Glutamatergic neuron (in vitro differentiated cells): Measurements from ENCODE around the gene PDZD4. TPM values are rescaled to one million over a fixed set of nuclear protein-coding genes. Genes with fewer than 3 reads are reported as not detected.

Experiments used
- DNase-seq: peaks from one replicate; pipeline ENCODE4 v3.0.0; 2022
- H3K27ac Mint-ChIP-seq: one replicate; pipeline ENCODE4 v1.8.0; 2020; ENCODE audit warnings: mild to moderate bottlenecking, mixed read lengths, inconsistent platforms; ENCODE audit not compliant: unreplicated experiment
- H3K27me3 Mint-ChIP-seq: one replicate; pipeline ENCODE4 v1.8.0; 2020; ENCODE audit warnings: mild to moderate bottlenecking, moderate library complexity, mixed read lengths, inconsistent platforms; ENCODE audit not compliant: unreplicated experiment
- H3K36me3 Mint-ChIP-seq: one replicate; pipeline ENCODE4 v1.8.0; 2020; ENCODE audit warnings: mild to moderate bottlenecking, mixed read lengths, inconsistent platforms; ENCODE audit not compliant: unreplicated experiment
- H3K4me1 Mint-ChIP-seq: one replicate; pipeline ENCODE4 v1.8.0; 2020; ENCODE audit warnings: mild to moderate bottlenecking, low read depth, mixed read lengths, inconsistent platforms; ENCODE audit not compliant: unreplicated experiment
- H3K4me3 Mint-ChIP-seq: one replicate; pipeline ENCODE4 v1.8.0; 2020; ENCODE audit warnings: mild to moderate bottlenecking, mixed read lengths, inconsistent platforms; ENCODE audit not compliant: unreplicated experiment
- H3K9me3 Mint-ChIP-seq: one replicate; pipeline ENCODE4 v1.8.0; 2020; ENCODE audit warnings: mild to moderate bottlenecking, moderate library complexity, mixed read lengths, inconsistent platforms; ENCODE audit not compliant: unreplicated experiment
- CTCF ChIP-seq: fragments of 200-600 bp; sonication (generic); IDR thresholded peaks from one replicate; pipeline ENCODE4 v1.5.0; 2021; ENCODE audit not compliant: partially characterized antibody, unreplicated experiment
- total RNA-seq: library from RNA; stranded (reverse); fragmentation: NEBNext Ultra II Directional; extraction: Animal tissue kit (Norgen Biotek cat#: 25700); gene quantifications from one replicate; pipeline ENCODE4 v1.2.1, GENCODE V29; 2021; ENCODE audit not compliant: unreplicated experiment

Gene PDZD4
- total RNA-seq, 1 donor from 2014 or later = 41.8 TPM

GRCh38 chrX:153861733-153862310, 31.5 kb upstream of the PDZD4 start:
- Mint-ChIP-seq H3K9me3 (peaks cover 8% of the 10 kb centered on the region), H3K27ac (no peak overlapping the region), H3K4me1 (no peaks in the 10 kb centered on the region), H3K4me3 (no peak overlapping the region), H3K36me3 (no peaks in the 10 kb centered on the region), H3K27me3 (peaks cover 4% of the 10 kb centered on the region)
- TF ChIP-seq CTCF = no peak
- DNase-seq = no peak

GRCh38 chrX:153861151-153861550, 30.8 kb upstream of the PDZD4 start:
- Mint-ChIP-seq H3K9me3 (peaks cover 8% of the 10 kb centered on the region), H3K4me1 (no peaks in the 10 kb centered on the region), H3K4me3 (no peak overlapping the region), H3K27ac (peak overlapping the region; percentile 8), H3K36me3 (no peaks in the 10 kb centered on the region), H3K27me3 (peaks cover 4% of the 10 kb centered on the region)
- DNase-seq = no peak
- TF ChIP-seq CTCF = no peak

- no peaks in the 10 kb centered on the region for H3K4me1 Mint-ChIP-seq
- TF ChIP-seq CTCF = no peak
- H3K27ac Mint-ChIP-seq = no peak overlapping the region
- H3K4me3 Mint-ChIP-seq = no peak overlapping the region
- DNase-seq = no peak
- H3K9me3 Mint-ChIP-seq = peaks cover 4% of the 10 kb centered on the region
- no peaks in the 10 kb centered on the region for H3K36me3 Mint-ChIP-seq
- H3K27me3 Mint-ChIP-seq = peaks cover 4% of the 10 kb centered on the region
These were observed 27.1 kb upstream of the PDZD4 start for GRCh38 chrX:153857348-153857903.

GRCh38 chrX:153854702-153855101, 24.4 kb upstream of the PDZD4 start:
- TF ChIP-seq CTCF = no peak
- Mint-ChIP-seq H3K27ac (no peak overlapping the region), H3K36me3 (no peaks in the 10 kb centered on the region), H3K27me3 (peaks cover 4% of the 10 kb centered on the region), H3K4me3 (no peak overlapping the region), H3K4me1 (no peaks in the 10 kb centered on the region), H3K9me3 (peaks cover 4% of the 10 kb centered on the region)
- no peak for DNase-seq

GRCh38 chrX:153853902-153854267, 23.5 kb upstream of the PDZD4 start:
- peaks cover 2% of the 10 kb centered on the region for H3K27me3 Mint-ChIP-seq
- H3K27ac Mint-ChIP-seq = peak overlapping the region; percentile 70
- no peak for TF ChIP-seq CTCF
- peaks cover 2% of the 10 kb centered on the region for H3K4me1 Mint-ChIP-seq
- DNase-seq = no peak
- peaks cover 2% of the 10 kb centered on the region for H3K9me3 Mint-ChIP-seq
- no peaks in the 10 kb centered on the region for H3K36me3 Mint-ChIP-seq
- H3K4me3 Mint-ChIP-seq = no peak overlapping the region
